ENCODE results near the gene UTY. TPM values are rescaled to one million over a fixed set of nuclear protein-coding genes. Genes with fewer than 3 reads are reported as not detected.

Gene UTY
- total and polyA plus RNA-seq, 10 of the 15 experiments (the other 5 are each of a cell fraction or from before 2014, with no cell fraction given) = 0.13 TPM; not detected in 9

DNA sequence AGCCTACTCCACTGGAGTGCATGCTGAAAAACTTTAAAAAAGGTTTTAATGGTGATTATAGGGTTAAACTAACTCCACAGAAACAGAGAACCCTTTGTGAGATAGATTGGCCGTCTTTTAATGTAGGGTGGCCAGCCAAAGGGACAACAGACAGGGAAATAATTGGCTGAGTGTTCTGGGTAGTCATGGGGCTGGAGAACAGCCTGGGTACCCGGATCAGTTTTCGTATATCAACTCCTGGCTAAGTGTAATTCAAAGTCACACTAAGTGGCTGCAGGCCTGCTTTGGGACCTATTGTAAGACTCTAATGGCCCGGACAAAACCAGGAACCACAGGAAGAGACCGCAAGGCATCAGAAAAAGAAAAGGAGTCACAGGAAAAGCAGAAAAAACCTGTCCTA is 139.9 kb downstream of the UTY start:
- Histone ChIP-seq H3K9me3 (replicated peaks; ENCODE audit: control insufficient read depth, insufficient read depth, low read length) (no peaks in the 10 kb centered on the region), H2AFZ (ENCODE audit: control insufficient read depth, low read depth, low read length) (no peak overlapping the region), H3K27me3 (replicated peaks in 1 of 2; ENCODE audit: control insufficient read depth in 2 of 2, insufficient read depth in 2 of 2, low read length in 1 of 2) (no peaks in the 10 kb centered on the region), H3K4me1 (ENCODE audit: control insufficient read depth, insufficient read depth, low read length) (no peaks in the 10 kb centered on the region), H3K9ac (ENCODE audit: control insufficient read depth, insufficient read depth, low read length) (no peak overlapping the region), H3K79me2 (ENCODE audit: control insufficient read depth, insufficient read depth, low read length) (no peaks in the 10 kb centered on the region), H3K36me3 (ENCODE audit: control insufficient read depth in 2 of 2, insufficient read depth in 2 of 2, low read length in 1 of 2) (no peaks in the 10 kb centered on the region), H4K20me1 (ENCODE audit: control insufficient read depth, insufficient read depth) (no peaks in the 10 kb centered on the region), H3K27ac (ENCODE audit: control insufficient read depth, insufficient read depth) (no peak overlapping the region), H3K4me2 (ENCODE audit: control insufficient read depth, insufficient read depth) (no peak overlapping the region), H3K4me3 (no peak overlapping the region)
- ChIA-PET SMC1A (ENCODE audit: uncharacterized antibody, unreplicated experiment) (no interaction called here), CTCF (no interaction called here), RAD21 (ENCODE audit: unreplicated experiment) (no interaction called here), POLR2A (no interaction called here)
- FAIRE-seq (no peak), ATAC-seq (no peak), DNase-seq (ENCODE audit: low read depth, low spot score) (no peak)
- no TSS peak for BruUV-seq (replicated peaks)
- TF ChIP-seq, protein P1, sequence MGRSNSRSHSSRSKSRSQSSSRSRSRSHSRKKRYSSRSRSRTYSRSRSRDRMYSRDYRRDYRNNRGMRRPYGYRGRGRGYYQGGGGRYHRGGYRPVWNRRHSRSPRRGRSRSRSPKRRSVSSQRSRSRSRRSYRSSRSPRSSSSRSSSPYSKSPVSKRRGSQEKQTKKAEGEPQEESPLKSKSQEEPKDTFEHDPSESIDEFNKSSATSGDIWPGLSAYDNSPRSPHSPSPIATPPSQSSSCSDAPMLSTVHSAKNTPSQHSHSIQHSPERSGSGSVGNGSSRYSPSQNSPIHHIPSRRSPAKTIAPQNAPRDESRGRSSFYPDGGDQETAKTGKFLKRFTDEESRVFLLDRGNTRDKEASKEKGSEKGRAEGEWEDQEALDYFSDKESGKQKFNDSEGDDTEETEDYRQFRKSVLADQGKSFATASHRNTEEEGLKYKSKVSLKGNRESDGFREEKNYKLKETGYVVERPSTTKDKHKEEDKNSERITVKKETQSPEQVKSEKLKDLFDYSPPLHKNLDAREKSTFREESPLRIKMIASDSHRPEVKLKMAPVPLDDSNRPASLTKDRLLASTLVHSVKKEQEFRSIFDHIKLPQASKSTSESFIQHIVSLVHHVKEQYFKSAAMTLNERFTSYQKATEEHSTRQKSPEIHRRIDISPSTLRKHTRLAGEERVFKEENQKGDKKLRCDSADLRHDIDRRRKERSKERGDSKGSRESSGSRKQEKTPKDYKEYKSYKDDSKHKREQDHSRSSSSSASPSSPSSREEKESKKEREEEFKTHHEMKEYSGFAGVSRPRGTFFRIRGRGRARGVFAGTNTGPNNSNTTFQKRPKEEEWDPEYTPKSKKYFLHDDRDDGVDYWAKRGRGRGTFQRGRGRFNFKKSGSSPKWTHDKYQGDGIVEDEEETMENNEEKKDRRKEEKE (IDR thresholded peaks at IDR 0.05) = no peak
- TF ChIP-seq, protein P2, sequence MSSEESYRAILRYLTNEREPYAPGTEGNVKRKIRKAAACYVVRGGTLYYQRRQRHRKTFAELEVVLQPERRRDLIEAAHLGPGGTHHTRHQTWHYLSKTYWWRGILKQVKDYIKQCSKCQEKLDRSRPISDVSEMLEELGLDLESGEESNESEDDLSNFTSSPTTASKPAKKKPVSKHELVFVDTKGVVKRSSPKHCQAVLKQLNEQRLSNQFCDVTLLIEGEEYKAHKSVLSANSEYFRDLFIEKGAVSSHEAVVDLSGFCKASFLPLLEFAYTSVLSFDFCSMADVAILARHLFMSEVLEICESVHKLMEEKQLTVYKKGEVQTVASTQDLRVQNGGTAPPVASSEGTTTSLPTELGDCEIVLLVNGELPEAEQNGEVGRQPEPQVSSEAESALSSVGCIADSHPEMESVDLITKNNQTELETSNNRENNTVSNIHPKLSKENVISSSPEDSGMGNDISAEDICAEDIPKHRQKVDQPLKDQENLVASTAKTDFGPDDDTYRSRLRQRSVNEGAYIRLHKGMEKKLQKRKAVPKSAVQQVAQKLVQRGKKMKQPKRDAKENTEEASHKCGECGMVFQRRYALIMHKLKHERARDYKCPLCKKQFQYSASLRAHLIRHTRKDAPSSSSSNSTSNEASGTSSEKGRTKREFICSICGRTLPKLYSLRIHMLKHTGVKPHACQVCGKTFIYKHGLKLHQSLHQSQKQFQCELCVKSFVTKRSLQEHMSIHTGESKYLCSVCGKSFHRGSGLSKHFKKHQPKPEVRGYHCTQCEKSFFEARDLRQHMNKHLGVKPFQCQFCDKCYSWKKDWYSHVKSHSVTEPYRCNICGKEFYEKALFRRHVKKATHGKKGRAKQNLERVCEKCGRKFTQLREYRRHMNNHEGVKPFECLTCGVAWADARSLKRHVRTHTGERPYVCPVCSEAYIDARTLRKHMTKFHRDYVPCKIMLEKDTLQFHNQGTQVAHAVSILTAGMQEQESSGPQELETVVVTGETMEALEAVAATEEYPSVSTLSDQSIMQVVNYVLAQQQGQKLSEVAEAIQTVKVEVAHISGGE (CRISPR knock-in tag; IDR thresholded peaks at IDR 0.05) = no peak
- in situ Hi-C loops (cut with MboI) (no loop called here), intact Hi-C loops (cut with micrococcal nuclease; ENCODE audit: unreplicated experiment) (no loop called here)
- WGBS (ENCODE audit: insufficient coverage, insufficient replicate concordance, low lambda C conversion rate, missing lambda C conversion rate) = no CpG with 5 or more reads among the region's 5 CpGs
